ENCODE measurements around the gene LYPLA2.
"Not testable (repeated sequence)": the region's sequence is repeated elsewhere in the genome, so short reads cannot be mapped to it uniquely, and the experiment has no call there.

LYPLA2 gene

GRCh38 chr1:23825762-23826522, 35.0 kb downstream of the LYPLA2 start:
- H3K9me3 ChIP-seq (ENCODE audit: low read depth, low read length), result no peaks in the 10 kb centered on the region
- peak overlapping the region; percentile 5; the same call in 1 of the 2 replicates for H3K27ac ChIP-seq
- H3K9ac ChIP-seq (ENCODE audit: insufficient read length), result peak overlapping the region; percentile 96
- no peak for TF ChIP-seq FOXP2 (optimal IDR thresholded peaks at IDR 0.05; ENCODE audit: control extremely low read depth, extremely low read length, insufficient read depth)
- no peak for TF ChIP-seq EZH2 (IDR thresholded peaks at IDR 0.05)
- TF ChIP-seq POLR2AphosphoS5 (IDR thresholded peaks at IDR 0.05; ENCODE audit: borderline replicate concordance, low read depth, low read length), result no peak
- no peak for DNase-seq (ENCODE audit: low read depth, low spot score)
- peak overlapping the region; percentile 94 for H3K4me3 ChIP-seq
- no peaks in the 10 kb centered on the region for H3K36me3 ChIP-seq (ENCODE audit: insufficient read depth, low read length)

GRCh38 chr1:23826590-23826989, 35.6 kb downstream of the LYPLA2 start:
- H3K9me3 ChIP-seq (ENCODE audit: low read depth, low read length); H3K27ac ChIP-seq; H3K9ac ChIP-seq (ENCODE audit: insufficient read length); H3K4me3 ChIP-seq; H3K36me3 ChIP-seq (ENCODE audit: insufficient read depth, low read length); DNase-seq (ENCODE audit: low read depth, low spot score): not testable (repeated sequence)

GRCh38 chr1:23827717-23828116, 36.8 kb downstream of the LYPLA2 start:
- TF ChIP-seq POLR2AphosphoS5 (IDR thresholded peaks at IDR 0.05; ENCODE audit: borderline replicate concordance, low read depth, low read length) (no peak), EZH2 (IDR thresholded peaks at IDR 0.05) (no peak), FOXP2 (optimal IDR thresholded peaks at IDR 0.05; ENCODE audit: control extremely low read depth, extremely low read length, insufficient read depth) (no peak)
- Histone ChIP-seq H3K36me3 (ENCODE audit: insufficient read depth, low read length) (no peaks in the 10 kb centered on the region), H3K4me3 (no peak overlapping the region), H3K9ac (ENCODE audit: insufficient read length) (no peak overlapping the region), H3K9me3 (ENCODE audit: low read depth, low read length) (no peaks in the 10 kb centered on the region), H3K27ac (peak overlapping the region; percentile 62)
- no peak for DNase-seq (ENCODE audit: low read depth, low spot score)

- DNase-seq (ENCODE audit: low read depth, low spot score); H3K27ac ChIP-seq: not testable (repeated sequence)
Observed at GRCh38 chr1:23834156-23834555, 43.2 kb downstream of the LYPLA2 start.

GRCh38 chr1:23836037-23836436, 45.1 kb downstream of the LYPLA2 start:
- no peaks in the 10 kb centered on the region for H3K36me3 ChIP-seq (ENCODE audit: insufficient read depth, low read length)
- no peak overlapping the region for H3K9ac ChIP-seq (ENCODE audit: insufficient read length)
- no peak overlapping the region for H3K27ac ChIP-seq
- no peak overlapping the region for H3K4me3 ChIP-seq
- no peak for DNase-seq (ENCODE audit: low read depth, low spot score)
- TF ChIP-seq FOXP2 (optimal IDR thresholded peaks at IDR 0.05; ENCODE audit: control extremely low read depth, extremely low read length, insufficient read depth) (no peak), POLR2AphosphoS5 (IDR thresholded peaks at IDR 0.05; ENCODE audit: borderline replicate concordance, low read depth, low read length) (no peak), EZH2 (IDR thresholded peaks at IDR 0.05) (no peak)
- H3K9me3 ChIP-seq (ENCODE audit: low read depth, low read length), result no peaks in the 10 kb centered on the region

More at GRCh38 chr1:23834156-23834555, 43.2 kb downstream of the LYPLA2 start:
- not testable (repeated sequence) for H3K9me3 ChIP-seq (ENCODE audit: low read depth, low read length); H3K4me3 ChIP-seq; H3K9ac ChIP-seq (ENCODE audit: insufficient read length); H3K36me3 ChIP-seq (ENCODE audit: insufficient read depth, low read length)

- no peaks in the 10 kb centered on the region for H3K36me3 ChIP-seq (ENCODE audit: insufficient read depth, low read length)
- no peak for DNase-seq (ENCODE audit: low read depth, low spot score)
- H3K4me3 ChIP-seq, result peak overlapping the region; percentile 71
- no peak overlapping the region for H3K9ac ChIP-seq (ENCODE audit: insufficient read length)
- no peaks in the 10 kb centered on the region for H3K9me3 ChIP-seq (ENCODE audit: low read depth, low read length)
- TF ChIP-seq FOXP2 (optimal IDR thresholded peaks at IDR 0.05; ENCODE audit: control extremely low read depth, extremely low read length, insufficient read depth) (no peak), POLR2AphosphoS5 (IDR thresholded peaks at IDR 0.05; ENCODE audit: borderline replicate concordance, low read depth, low read length) (no peak), EZH2 (IDR thresholded peaks at IDR 0.05) (no peak)
- H3K27ac ChIP-seq, result no peak overlapping the region
Observed at GRCh38 chr1:23837908-23838307, 47.0 kb downstream of the LYPLA2 start.

GRCh38 chr1:23838401-23838866, 47.5 kb downstream of the LYPLA2 start:
- peak overlapping the region; percentile 71 for H3K4me3 ChIP-seq
- DNase-seq (ENCODE audit: low read depth, low spot score), result peak; percentile 6
- H3K36me3 ChIP-seq (ENCODE audit: insufficient read depth, low read length), result no peaks in the 10 kb centered on the region
- TF ChIP-seq FOXP2 (optimal IDR thresholded peaks at IDR 0.05; ENCODE audit: control extremely low read depth, extremely low read length, insufficient read depth) (no peak), POLR2AphosphoS5 (IDR thresholded peaks at IDR 0.05; ENCODE audit: borderline replicate concordance, low read depth, low read length) (peak; percentile 30), EZH2 (IDR thresholded peaks at IDR 0.05) (no peak)
- H3K9me3 ChIP-seq (ENCODE audit: low read depth, low read length), result no peaks in the 10 kb centered on the region
- H3K9ac ChIP-seq (ENCODE audit: insufficient read length), result peak overlapping the region; percentile 60
- H3K27ac ChIP-seq, result peak overlapping the region; percentile 42; the same call in 1 of the 2 replicates

GRCh38 chr1:23843644-23844043, 52.7 kb downstream of the LYPLA2 start:
- TF ChIP-seq POLR2AphosphoS5 (IDR thresholded peaks at IDR 0.05; ENCODE audit: borderline replicate concordance, low read depth, low read length) (no peak), FOXP2 (optimal IDR thresholded peaks at IDR 0.05; ENCODE audit: control extremely low read depth, extremely low read length, insufficient read depth) (no peak), EZH2 (IDR thresholded peaks at IDR 0.05) (no peak)

More at GRCh38 chr1:23843644-23844043, 52.7 kb downstream of the LYPLA2 start:
- H3K27ac ChIP-seq, result no peak overlapping the region
- no peaks in the 10 kb centered on the region; the same call in 1 of the 2 replicates for H3K9me3 ChIP-seq (ENCODE audit: low read depth, low read length)
- no peak overlapping the region for H3K4me3 ChIP-seq
- no peak overlapping the region for H3K9ac ChIP-seq (ENCODE audit: insufficient read length)
- H3K36me3 ChIP-seq (ENCODE audit: insufficient read depth, low read length), result peaks cover 32% of the 10 kb centered on the region
- DNase-seq (ENCODE audit: low read depth, low spot score), result no peak

Data from SK-N-MC (cell line).